Anterior cingulate cortex (tissue), 58 donors: ENCODE data around the gene PDE8A.

Experiments
- DNase-seq, 58 donors: peaks; one replicate each; lab custom pipeline; 2025; lab: John Stamatoyannopoulos, UW

The PDE8A gene

DNA sequence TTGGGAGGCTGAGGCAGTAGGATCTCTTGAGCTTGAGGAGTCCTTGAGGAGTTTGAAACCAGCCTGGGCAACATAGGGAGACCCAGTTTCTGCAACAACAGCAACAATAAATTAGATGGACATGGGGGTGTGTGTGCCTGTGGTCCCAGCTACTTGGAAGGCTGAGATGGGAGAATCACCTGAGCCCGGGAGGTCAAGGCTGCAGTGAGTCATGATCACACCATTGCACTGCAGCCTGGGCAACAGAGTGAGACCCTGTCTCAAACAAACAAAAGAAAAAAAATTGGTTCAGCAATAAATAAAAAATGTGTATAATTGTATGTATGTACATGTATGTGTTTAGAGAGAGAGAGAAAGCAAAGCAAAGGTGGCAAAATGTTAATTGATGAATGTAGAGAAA, 83.1 kb downstream of the PDE8A start:
- no peak for DNase-seq

DNA sequence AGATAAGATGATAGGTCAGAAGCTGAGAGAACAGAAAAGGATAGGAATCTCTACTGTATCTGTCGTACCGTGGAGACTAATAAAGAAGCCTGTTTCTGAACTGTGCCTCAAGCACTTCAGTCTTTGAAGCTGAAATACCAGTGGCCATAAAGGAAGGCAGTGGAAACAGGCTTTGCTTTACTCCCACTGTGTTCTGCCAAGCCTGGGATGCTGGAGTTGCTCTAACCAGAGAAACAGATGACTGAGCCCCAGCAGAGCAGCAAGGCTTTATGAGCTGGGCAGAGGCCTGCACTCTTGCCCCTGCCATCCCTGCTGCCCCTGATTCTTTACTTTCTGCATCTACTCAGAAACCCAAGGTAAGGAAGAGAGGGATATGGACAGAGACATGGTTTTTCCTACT, 89.4 kb downstream of the PDE8A start:
- DNase-seq = no peak

DNA sequence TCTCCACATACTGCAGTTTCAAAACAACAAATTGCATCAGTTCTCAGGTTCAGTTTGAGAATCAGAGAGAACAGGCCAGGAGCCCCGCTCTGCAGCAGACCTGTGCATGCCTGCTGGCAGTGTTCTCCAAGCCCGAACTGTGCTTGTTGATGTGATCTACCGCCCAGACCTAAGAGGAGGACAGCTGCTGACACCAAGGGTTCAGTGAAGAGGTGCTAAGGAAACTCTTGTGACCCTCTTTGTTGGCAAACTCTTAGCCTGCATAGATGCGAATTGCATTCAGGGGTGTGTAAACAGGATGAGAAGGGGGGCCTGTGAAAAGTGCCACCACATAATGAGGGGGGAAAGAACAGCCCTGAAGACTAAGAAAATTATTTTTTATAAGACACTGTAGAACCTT, 89.8 kb downstream of the PDE8A start:
- no peak for DNase-seq

DNA sequence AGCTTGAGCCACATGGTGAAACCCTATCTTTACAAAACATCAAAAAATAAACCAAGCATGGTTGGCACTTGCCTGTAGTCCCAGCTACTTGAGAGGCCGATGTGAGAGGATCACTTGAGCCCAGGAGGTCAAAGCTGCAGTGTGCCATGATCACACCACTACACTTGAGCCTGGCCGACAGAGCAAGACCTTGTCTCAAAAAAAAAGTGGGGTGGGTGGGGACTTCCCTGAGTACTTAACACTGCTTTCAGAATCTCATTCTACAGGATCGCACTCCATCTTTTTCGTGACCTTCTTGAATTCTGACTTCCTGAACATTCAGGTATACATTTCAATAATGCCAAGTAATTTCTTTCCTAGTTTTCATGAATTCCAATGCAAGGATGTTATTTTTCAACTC, 91.3 kb downstream of the PDE8A start:
- no peak for DNase-seq

DNA sequence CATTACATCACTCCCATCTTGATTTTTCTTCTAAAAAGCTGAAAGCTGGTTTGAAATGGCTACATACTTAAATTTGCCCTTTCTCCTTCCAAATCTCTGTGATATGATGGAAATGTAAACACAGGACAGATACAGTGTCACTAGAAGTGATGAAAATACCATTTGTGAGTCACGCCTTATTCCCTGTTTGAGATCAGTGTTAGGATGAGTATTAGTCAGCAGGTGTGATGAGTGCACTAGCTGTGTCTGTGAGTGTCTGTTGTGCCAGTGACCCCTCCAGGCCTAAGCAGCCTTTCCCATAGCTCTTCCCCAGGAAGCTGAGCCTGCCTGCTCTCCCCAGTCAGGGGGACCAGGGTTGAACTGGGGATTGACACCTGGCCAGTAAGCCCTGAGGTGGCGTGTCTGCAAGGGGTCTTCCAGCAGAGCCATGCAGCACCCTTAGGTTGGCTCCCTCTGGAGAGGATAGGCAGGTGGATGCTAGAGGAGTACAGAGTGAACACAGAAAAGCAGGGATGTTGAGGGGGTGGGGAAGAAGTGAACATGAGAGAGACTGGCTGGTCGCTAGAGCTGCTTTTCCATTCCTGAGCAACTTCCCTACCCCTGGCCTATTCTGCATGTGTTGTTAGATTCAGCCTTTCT, 92.0 kb downstream of the PDE8A start:
- DNase-seq = no peak

DNA sequence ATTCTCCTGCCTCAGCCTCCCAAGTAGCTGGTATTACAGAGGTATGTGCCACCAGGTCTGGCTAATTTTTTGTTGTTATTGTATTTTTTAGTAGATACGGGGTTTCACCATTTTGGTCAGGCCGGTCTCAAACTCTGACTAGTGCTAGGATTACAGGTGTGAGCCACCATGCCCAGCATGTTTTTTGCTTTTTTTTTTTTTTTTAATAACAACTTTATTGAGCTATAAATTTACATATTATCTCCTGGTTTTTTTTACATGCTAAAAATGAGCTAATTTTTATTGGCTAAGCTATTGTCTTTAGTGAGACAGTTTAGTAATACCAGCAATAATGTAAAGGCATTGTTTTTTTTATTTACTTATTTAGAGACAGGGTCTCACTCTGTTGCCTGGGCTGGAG, 105.2 kb downstream of the PDE8A start:
- no peak for DNase-seq

DNA sequence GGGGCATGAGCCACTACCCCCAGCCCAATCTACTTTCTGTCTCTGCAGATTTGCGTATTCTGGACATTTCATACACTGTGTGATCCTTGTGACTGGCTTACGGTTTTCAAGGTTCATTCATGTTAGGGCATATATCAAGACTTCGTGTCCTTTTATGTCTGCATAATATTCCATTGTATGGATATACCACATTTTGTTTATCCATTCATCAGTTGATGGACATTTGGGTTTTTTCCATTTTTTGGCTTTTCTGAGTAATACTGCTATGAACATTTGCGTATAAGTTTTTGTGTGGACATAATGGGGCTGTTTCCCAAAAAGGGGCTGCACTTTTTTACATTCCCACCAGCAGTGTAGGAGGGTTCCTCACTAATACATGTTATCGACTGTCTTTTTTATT, 106.6 kb downstream of the PDE8A start:
- DNase-seq = no peak

DNA sequence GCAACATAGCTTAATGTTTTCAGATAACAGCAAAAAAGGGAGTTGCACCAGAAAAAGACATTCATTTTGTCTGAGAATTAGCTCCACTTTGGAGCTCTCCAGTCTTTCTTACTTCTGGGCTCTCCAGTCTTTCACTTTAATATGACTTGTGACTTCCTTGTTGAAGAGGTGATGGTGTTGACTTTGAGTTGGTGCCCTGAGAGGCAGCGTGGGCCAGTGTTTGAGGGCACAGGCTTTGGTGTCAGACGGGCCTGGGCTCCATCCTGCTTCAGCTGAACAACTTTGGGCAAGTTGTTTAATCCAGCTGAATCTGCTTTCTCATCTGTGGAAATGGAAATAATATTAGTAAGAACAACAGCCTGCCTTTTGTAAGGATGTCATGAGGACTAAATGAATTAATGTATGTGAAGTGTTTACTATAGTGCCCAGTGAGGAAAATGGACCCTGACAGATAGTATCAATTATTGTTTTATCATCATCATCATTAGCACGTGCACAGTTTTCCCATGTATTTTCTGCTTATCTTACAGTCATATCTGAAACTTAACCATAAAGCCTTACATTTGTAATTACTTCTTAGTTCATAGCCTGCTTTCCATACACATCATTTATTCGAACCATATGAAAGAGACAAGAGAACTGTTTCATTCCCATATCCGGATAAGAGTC, 108.4 kb downstream of the PDE8A start:
- DNase-seq = no peak

DNA sequence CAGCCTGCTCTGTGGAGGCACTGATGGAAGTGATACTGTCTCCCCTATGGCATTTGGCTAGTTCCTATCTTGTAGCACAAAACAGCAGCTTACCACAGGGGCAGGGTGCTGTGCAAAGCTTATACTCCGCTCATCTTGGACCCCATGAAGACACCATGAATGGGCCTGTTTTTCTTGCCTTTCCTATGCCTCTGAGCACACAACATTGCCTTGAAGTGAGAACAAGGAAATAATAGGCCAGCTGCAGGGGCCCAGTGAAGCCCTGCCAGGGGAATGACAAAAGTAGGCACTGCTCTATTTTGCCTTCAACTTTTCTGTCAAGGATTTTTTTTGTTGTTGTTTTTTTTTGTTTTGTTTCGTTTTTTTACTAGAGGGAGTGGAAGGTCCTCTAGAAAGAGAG, 110.3 kb downstream of the PDE8A start:
- DNase-seq = peak in 21 of 58 donors; percentile 4 to 60 (median 19)

DNA sequence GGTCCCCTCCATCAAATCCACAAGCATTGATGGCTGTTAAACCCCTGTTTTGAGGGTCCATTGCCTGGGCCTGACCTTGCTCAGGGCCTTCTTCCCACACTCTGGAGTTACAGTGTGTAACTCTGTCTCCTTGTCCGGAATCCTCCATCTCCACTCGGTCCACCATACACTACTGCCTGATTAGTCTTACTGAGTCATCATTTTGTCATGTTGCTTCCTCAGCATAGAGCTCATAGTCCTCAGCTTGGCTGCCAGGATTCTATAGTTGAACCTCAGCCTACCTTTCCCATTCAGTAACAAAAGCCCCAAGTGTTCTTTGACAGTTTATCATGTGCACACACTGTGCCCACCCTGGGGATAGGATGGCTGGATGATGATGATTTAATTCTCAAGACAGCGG, 113.0 kb downstream of the PDE8A start:
- no peak for DNase-seq

DNA sequence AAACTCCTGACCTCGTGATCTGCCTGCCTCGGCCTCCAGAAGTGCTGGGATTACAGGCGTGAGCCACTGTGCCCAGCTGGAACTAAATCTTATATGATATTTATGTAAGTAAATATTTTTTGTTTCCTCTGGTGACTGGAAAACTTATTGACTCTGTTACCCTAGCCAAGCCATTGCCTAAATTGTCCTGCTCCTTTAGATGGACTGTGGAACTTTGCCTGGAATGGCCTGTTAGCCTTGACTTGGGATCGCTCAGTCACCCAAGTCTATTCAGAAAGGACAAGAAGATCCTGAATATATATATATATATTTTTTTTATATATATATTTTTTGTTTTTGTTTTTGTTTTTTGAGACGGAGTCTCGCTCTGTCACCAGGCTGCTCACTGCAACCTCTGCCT, 113.9 kb downstream of the PDE8A start:
- DNase-seq = no peak

DNA sequence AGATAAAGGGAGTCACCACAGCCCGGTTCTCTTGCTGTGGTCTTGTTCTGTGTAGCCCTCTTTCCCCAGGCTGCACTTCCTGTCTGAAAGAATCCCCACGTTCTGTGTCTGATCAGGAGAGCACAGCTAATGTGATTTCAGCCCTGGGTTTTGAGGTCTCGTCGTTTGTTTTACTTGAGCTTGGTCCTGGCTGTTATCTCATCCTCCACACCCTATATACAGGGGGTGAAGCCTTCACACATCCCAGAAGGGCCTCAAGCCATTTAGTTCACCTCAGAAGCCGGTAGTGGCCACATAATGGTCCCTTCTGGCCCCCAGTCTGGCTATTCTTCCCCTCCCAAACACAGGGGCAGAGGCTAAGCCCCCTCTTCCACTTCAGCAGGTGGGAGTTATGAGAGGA, 115.6 kb downstream of the PDE8A start:
- no peak for DNase-seq

DNA sequence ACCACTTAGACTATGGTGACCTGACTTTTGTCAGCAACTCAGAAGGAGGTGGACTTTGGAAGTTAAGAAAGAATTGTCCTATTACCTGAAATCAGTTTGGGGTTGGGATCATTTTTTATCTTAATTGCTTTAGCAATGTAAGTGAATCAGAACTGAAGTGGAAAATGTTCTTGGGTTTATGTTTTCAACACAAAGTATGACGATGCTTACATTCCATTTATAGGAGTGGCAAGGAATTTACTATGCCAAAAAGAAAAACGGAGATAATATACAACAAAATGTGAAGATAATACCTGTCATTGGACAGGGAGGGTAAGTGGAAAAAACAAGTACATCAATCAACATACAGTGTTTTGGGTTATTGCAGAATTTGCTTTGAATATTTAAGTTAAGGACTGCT, 116.1 kb downstream of the PDE8A start:
- DNase-seq = no peak

DNA sequence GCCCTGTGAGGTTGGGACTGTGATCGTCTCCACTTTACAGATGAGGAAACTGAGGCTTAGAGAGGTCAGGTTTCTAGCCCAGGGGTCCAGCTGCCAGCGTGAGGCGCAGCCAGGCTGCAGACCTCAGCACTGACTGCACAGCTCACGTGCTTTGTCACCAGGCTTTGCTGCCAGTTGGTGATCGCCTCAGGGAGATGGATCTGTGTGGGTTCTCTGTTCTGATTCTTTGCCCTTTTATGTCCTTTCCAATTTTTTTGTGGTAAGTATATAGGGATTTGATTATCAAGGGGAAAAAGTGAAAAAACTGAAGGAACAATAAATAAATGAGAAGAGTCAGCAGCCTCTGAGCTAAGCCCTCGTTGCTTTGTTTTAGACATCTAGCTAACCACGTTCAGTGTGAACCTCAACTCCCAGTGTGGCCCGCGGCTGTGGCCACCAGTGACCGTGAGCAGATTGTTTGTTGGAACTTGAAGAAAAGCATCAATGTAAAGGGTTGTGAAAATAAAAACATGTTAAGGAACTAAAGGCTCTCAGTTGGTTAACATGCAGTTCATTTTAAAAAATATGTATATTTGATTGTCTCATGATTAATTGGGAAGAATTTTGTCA, 117.6 kb downstream of the PDE8A start:
- DNase-seq = peak in 35 of 58 donors; percentile 10 to 80 (median 40)

DNA sequence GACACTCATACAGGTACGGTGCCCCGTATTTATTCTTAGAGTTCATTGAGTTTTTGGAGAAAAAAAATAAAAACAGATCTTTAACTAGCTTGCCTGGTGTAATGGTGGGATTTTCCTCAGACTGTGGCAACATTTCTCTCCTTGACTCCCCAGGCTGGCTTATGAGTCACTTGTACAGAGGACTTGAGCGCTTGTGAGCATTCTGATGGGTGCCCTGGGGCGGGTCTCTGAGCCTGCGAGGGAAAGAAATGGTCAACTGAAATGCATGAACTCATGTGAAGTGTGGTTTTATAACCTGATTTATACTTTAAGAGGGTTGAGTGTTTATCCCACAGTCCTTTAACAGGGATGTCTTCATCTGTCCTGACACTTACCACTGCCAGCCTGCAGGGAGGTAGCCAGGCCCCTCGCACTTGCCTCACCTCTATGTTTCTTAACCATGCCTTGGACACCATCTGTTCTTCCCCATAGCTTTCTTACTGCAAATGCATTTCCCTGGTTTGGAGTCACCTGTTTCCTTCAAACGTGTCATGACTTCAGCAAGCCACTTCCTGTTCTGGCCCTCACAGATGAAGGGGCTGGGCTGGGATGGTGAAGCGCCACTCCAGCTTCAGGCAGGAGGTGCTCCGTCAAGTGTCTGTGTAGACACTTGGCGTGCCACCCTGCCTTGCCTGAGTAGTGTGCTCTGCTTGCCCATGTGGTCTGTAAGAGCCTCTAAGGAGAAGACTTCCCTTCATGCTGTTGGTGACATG, 118.7 kb downstream of the PDE8A start:
- DNase-seq = no peak

DNA sequence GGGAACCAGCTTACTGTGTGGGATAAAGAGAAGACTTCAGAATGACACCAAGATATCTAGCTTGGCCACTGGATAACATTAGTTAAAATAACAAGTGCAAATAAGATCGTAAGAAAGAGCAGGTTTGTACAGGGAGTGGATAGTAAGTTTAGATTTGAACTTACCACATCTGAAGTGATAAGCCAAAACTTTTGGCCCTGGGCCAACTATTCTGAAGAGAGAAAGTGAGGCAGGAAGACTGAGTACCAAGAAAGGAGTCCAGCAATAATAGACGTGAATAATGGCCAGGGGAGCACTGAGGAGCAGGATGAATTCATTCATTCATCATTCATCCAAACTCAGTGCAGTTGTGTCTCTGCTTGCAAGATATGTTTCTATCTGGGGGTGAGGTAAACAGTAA, 122.9 kb downstream of the PDE8A start:
- no peak for DNase-seq

DNA sequence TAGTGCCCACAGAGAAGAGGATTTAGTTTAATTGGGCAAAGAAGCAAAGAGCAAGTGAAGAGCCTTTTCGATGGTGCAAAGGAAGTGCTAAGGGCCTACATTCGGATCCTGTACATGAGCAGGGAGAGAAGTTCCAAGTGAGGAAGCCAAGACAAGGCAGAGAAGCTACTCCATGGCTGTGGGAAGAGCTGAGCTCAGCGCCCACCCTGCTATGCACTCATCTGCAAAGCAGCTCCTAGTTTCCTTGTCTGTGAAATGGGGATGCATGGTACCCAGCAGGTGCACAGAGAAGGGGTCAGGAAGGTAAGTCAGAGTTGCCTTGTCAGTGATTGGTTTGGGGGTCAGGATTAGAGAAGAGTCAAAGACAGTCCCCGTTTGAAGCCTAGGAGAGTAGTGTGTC, 126.5 kb downstream of the PDE8A start:
- DNase-seq = no peak

DNA sequence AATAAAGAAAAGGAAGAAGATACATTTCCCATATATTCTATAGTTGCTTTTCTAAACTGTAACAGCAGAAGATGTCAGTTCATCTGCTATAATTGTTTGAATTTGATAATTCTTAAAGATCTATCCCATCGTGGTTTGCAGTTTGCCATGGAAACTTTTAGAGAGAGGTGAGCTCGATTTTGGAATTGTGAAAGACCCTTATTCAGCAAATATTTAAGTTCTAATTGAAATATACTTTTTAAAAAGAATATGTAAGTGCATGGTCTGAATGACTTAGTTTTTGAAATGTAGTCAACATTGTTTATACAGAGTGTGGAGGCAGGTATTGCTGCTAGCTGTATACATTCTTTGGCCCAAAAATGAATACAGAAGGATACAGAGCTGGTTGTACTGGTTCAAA, 127.7 kb downstream of the PDE8A start:
- DNase-seq = no peak

DNA sequence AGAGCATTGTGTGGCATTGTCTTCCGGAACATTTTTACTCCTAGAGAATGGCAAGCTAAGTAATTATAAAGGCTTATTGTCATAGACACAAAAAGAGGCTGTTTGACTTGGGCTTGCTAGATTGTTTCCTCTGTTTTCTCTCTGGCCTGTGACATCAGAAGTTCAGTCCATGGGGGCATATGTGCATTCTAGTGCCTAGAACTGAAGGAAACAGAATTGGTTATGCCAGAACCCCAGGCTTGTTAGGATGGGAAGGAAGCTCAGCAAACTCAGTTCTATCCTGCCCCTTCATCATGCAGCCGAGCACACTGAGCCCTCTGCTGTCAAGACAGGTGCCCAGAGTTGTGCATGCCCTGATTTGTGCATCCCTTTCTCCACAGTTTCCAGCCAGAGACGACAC, 131.3 kb downstream of the PDE8A start:
- peak in 30 of 58 donors; percentile 5 to 92 (median 44) for DNase-seq

DNA sequence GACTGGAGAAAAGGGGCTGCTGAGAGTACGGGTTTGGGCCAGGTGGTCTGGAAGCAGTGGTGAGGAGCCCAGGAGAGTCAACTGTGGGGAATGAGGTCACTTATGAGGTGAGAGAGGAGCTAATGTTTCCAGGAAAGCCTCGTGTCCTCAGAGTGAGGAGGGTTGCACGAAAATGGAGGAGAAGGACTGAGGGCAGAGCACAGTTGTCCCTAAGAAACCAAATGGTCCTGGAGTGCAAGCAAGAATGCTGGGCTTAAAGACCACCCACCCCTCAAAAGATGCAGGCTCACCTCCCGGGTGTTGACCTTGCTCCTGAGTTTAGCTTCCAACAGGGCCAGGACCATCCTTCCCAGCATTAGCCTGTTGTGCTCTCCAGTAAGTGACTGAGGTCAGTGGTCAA, 133.2 kb downstream of the PDE8A start:
- DNase-seq = no peak

DNA sequence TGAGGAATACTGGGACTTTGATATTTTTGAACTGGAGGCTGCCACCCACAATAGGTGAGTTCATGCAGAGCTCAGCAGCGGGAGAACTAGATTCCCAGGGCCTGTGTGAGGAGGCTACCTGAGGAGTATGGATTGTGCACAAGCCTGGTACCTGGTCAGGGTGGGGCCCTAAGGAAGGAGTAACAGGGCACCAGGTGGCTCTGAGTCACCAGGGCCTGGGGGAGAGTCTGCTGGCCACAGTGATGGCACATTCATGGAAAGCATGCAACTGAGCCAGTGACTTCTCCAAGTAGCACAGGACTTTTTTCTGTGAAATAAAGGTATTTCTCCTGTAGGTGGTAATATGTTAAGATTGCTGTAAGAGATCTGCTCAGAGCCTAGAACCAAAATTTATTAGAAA, 134.4 kb downstream of the PDE8A start:
- DNase-seq = no peak

DNA sequence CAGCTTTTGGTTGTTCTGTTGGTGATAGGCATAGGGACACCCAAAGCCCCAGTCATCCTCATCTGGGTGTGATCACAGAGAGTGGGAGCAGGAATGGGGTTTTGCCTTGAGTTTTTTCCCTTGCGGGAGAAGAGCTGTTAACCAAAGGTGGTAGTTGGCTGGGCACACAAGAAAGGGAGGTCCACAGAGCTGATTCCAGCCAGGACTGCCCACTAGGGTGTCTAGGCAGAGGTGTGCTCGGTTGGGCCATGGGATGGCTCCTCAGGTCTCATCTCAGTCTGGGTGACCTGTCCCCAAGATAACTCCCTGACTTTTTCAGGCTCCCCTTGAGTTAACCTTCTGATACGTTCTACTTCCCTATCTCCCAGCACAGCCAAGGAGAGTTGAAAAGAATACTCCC, 134.8 kb downstream of the PDE8A start:
- no peak for DNase-seq
